Testis (tissue), 3 donors: ENCODE results near the gene NGLY1. TPM values are rescaled to one million over a fixed set of nuclear protein-coding genes. Genes with fewer than 3 reads are reported as not detected.

Experiments used
- DNase-seq: peaks from one replicate; pipeline ENCODE4 v3.0.0-alpha.2; 2019
- H3K27ac ChIP-seq, 2 donors: fragments of 200-600 bp; sonication (generic); one replicate each; pipeline ENCODE4 v1.5.1; 2019
- H3K27me3 ChIP-seq: fragments of 200-600 bp; sonication (generic); one replicate; pipeline ENCODE4 v1.5.1; 2019
- H3K36me3 ChIP-seq: fragments of 200-600 bp; sonication (generic); one replicate; pipeline ENCODE4 v1.5.1; 2017; ENCODE audit warnings: low read depth; ENCODE audit errors: missing control alignments
- H3K4me1 ChIP-seq: fragments of 200-600 bp; sonication (generic); one replicate; pipeline ENCODE4 v1.5.1; 2019
- H3K4me3 ChIP-seq, 2 donors: fragments of 200-600 bp; sonication (generic); one replicate each; pipeline ENCODE4 v1.5.1; 2017 to 2019
- H3K9me3 ChIP-seq: fragments of 200-600 bp; sonication (generic); one replicate; pipeline ENCODE4 v1.5.1; 2017
- POLR2A ChIP-seq: fragments of 450-650 bp; IDR thresholded peaks from one replicate; pipeline ENCODE4 v1.6.1; 2017; ENCODE audit warnings: antibody characterized with exemption, mild to moderate bottlenecking, moderate library complexity
- WGBS, 2 donors: methylation state at CpG; one replicate each; pipeline ENCODE4 v1.1.5; 2018; 5-methylcytosine and 5-hydroxymethylcytosine counted together
- intact Hi-C: fragments of 100-400 bp; cut with DNase I; formaldehyde crosslinking; loops from one replicate; pipeline ENCODE4 v1.15.1; 2023; ENCODE audit warnings: low total_unique reads
- polyA plus RNA-seq: library from polyadenylated mRNA; stranded (reverse); fragments of 350-450 nt; fragmentation: Illumina TruSeq; extraction: RNeasy Lipid Tissue Mini Kit (QIAGEN cat#74804); gene quantifications from one replicate; pipeline ENCODE4 v1.2.3, GENCODE V29; 2014; ENCODE audit warnings: low read depth, low replicate concordance; ENCODE audit not compliant: insufficient read depth
- total RNA-seq, 2 donors: library from RNA; depleted of rRNA; stranded (reverse); fragments of >200 nt; gene quantifications; one replicate each; pipeline ENCODE4 v1.2.3, GENCODE V29; 2016
- TF ChIP-seq, protein P1 (sequence below), 3 experiments: fragments of 450-650 bp in 2 of 3; fragments of 200-600 bp in 1 of 3; sonication (generic) in 1 of 3; IDR thresholded peaks; one replicate each; pipeline ENCODE4 v1.5.1; 2016 to 2019; ENCODE audit warnings: antibody characterized with exemption in 3 of 3, mild to moderate bottlenecking in 2 of 3, moderate library complexity in 1 of 3

Gene NGLY1
- total and polyA plus RNA-seq, 3 donors from 2014 or later: 58.2 to 108 (median 107) TPM

DNA sequence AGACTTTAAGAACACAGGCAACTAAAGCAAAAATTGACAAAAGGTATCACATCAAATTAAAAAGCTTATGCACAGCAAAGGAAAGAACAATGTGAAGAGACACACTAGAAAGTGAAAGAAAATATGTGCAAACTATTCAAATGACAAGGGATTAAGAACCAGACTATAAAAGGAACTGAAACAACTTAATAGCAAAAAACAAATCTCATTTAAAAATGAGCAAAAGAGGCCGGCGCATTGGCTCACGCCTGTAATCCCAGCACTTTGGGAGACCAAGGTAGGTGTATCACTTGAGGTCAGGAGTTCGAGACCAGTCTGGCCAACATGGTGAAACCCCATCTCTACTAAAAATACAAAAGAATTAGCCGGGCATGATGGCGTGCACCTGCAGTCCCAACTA, 14.4 kb downstream of the NGLY1 start:
- WGBS, 2 donors: 90 to 91% methylated on average over 6 of the region's 6 CpGs
- DNase-seq: no peak
- Histone ChIP-seq H3K4me3 (no peak overlapping the region), H3K9me3 (no peaks in the 10 kb centered on the region), H3K36me3 (no peaks in the 10 kb centered on the region), H3K27ac (no peak overlapping the region), H3K27me3 (no peaks in the 10 kb centered on the region), H3K4me1 (no peaks in the 10 kb centered on the region)
- intact Hi-C loops: no loop called here
- TF ChIP-seq, protein P1, sequence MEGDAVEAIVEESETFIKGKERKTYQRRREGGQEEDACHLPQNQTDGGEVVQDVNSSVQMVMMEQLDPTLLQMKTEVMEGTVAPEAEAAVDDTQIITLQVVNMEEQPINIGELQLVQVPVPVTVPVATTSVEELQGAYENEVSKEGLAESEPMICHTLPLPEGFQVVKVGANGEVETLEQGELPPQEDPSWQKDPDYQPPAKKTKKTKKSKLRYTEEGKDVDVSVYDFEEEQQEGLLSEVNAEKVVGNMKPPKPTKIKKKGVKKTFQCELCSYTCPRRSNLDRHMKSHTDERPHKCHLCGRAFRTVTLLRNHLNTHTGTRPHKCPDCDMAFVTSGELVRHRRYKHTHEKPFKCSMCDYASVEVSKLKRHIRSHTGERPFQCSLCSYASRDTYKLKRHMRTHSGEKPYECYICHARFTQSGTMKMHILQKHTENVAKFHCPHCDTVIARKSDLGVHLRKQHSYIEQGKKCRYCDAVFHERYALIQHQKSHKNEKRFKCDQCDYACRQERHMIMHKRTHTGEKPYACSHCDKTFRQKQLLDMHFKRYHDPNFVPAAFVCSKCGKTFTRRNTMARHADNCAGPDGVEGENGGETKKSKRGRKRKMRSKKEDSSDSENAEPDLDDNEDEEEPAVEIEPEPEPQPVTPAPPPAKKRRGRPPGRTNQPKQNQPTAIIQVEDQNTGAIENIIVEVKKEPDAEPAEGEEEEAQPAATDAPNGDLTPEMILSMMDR (IDR thresholded peaks at IDR 0.05): no peak
- TF ChIP-seq POLR2A: no peak

DNA sequence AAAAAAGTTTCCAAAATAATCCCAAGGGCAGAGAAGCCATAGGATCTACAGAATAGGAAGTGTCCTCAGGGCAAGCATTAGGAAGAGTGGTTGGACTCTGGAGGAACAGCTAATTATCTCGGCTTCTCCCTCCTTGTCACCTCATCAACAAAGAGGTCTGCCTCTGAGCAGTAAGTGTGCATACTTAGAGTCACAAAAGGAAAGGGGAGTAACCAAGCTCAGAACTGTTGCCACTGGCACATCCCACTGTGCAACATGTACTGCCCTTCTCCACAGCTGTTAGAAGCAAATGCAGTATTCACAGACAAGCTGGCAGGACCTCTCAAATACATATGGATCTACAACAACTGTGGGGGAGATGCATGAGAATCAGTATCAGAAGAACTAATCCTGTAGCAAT, 31.5 kb downstream of the NGLY1 start:
- Histone ChIP-seq H3K9me3 (no peaks in the 10 kb centered on the region), H3K36me3 (no peaks in the 10 kb centered on the region), H3K4me3 (no peak overlapping the region), H3K27me3 (no peaks in the 10 kb centered on the region), H3K27ac (no peak overlapping the region), H3K4me1 (no peaks in the 10 kb centered on the region)
- intact Hi-C loops: no loop called here
- TF ChIP-seq, protein P1 (IDR thresholded peaks at IDR 0.05): no peak
- no peak for TF ChIP-seq POLR2A
- DNase-seq: no peak
- WGBS, 2 donors: 73 to 91% methylated on average over 1 of the region's 1 CpG

DNA sequence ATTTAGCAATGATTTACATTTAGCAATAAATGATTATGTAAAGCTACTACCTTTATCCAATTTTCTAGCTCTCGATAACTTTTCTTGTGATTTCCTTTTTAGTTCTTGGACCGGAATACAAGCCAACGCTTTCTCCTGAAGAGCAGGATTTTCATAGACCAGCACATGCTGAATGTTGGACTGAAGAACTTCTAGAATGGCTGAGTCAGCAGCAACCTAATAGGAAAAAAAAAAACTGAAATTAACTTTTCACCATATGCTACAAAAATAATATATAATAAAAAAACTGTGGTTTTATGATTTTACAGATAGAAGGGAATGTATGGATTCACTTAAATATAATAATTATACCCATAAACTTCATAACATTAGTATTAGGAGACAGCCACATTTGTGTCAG, 32.2 kb downstream of the NGLY1 start:
- TF ChIP-seq, protein P1 (IDR thresholded peaks at IDR 0.05): no peak
- TF ChIP-seq POLR2A: no peak
- H3K36me3 ChIP-seq: no peaks in the 10 kb centered on the region
- H3K4me3 ChIP-seq: no peak overlapping the region
- DNase-seq: no peak
- WGBS, 2 donors: 97 to 99% methylated on average over 3 of the region's 3 CpGs
- H3K27me3 ChIP-seq: no peaks in the 10 kb centered on the region
- no peaks in the 10 kb centered on the region for H3K9me3 ChIP-seq
- intact Hi-C loops: no loop called here
- no peaks in the 10 kb centered on the region for H3K4me1 ChIP-seq
- H3K27ac ChIP-seq: no peak overlapping the region

DNA sequence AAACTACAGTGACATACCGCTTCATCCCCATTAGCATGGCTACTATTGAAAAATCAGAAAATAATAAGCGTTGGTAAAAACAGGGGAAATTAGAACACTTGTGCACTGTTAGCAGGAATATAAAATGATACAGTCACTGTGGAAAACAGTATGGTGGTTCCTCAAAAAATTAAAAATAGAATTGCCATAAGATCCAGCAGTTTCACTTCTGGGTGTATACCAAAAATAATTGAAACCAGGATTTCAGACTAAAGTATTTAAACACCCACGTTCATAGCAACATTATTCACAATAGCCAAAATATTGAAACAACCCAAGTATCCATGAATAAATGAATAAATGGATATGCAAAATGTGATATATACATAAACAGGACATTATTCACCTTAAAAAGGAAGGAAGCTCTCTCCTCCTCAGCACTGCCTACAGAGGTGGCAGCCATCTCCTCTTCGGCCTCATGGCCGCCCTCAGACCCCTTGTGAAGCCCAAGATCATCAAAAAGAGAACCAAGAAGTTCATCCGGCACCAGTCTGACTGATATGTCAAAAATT, 34.1 kb downstream of the NGLY1 start:
- 81 to 86% methylated on average over 6 of the region's 6 CpGs for WGBS, 2 donors
- intact Hi-C loops: no loop called here
- H3K36me3 ChIP-seq: no peaks in the 10 kb centered on the region
- TF ChIP-seq, protein P1 (IDR thresholded peaks at IDR 0.05): no peak
- TF ChIP-seq POLR2A: no peak
- no peak for DNase-seq
- H3K9me3 ChIP-seq: no peaks in the 10 kb centered on the region
- no peaks in the 10 kb centered on the region for H3K27me3 ChIP-seq
- H3K4me1 ChIP-seq: no peaks in the 10 kb centered on the region
- no peak overlapping the region for H3K4me3 ChIP-seq
- H3K27ac ChIP-seq: no peak overlapping the region

DNA sequence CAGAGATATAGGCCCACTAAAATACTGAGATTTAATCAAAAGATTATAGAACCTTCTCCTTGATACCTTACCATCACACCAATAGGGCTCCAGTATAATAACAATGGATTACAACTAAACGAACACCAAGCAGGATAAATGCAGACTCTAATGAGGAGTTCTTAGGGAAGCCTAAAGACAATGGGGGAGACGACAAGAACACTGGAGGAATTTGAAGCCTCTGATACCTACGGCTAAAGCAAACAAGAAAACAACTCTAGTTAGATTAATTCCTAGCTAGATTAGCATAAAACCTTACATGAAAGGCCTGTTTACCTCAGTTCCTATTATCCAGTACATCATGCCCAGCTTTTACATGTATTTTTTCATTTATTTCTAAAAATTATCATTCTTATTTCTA, 35.1 kb downstream of the NGLY1 start:
- TF ChIP-seq, protein P1 (IDR thresholded peaks at IDR 0.05): no peak
- no peak for TF ChIP-seq POLR2A
- no peak for DNase-seq
- intact Hi-C loops: no loop called here
- no peaks in the 10 kb centered on the region for H3K9me3 ChIP-seq
- 84% methylated on average over 3 of the region's 3 CpGs for WGBS, 2 donors
- no peaks in the 10 kb centered on the region for H3K27me3 ChIP-seq
- no peaks in the 10 kb centered on the region for H3K4me1 ChIP-seq
- no peaks in the 10 kb centered on the region for H3K36me3 ChIP-seq
- H3K4me3 ChIP-seq: no peak overlapping the region
- H3K27ac ChIP-seq: no peak overlapping the region
